Astrocyte (in vitro differentiated cells and primary cell): Measurements from ENCODE around the gene FAM219A.

Experiments
- EZH2 ChIP-seq: IDR thresholded peaks from 2 replicates; pipeline ENCODE4 v1.6.1; 2012; ENCODE audit warnings: mild to moderate bottlenecking, low read length, inconsistent platforms; ENCODE audit not compliant: insufficient read depth
- TF ChIP-seq, protein P1 (sequence below): IDR thresholded peaks from 2 replicates; pipeline ENCODE4 v1.5.1; 2011; ENCODE audit warnings: low read depth, mild to moderate bottlenecking, inconsistent platforms, low read length, moderate library complexity; ENCODE audit not compliant: insufficient read depth

DNA sequence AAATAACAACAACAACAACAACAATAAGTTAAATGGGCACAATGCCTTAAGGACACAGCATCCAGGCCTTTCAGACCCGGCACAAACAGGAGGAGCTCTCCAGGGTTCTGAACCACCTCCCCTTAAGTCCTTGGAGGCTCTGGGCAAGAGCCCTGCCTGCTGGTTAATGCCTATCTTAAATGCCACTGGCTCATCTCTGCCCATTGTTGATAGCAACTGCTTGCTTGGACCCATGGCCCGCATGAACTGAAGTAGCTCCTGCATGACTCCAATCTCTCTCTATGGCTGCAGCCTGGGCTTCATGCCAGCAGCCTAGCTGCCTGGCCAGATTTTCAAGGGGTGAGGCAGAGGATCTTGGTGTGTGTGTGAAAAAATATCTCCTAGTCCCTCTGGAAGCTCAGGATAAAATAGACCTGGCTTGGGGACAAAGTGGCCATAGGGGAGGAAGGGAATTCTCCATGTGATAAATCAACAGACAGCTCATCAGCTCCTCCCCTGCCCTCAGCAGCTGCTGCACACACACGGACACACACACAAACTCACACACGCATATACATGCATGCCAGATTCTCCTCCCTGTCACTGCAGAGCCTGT, 27.4 kb downstream of the FAM219A start:
- TF ChIP-seq, protein P1, sequence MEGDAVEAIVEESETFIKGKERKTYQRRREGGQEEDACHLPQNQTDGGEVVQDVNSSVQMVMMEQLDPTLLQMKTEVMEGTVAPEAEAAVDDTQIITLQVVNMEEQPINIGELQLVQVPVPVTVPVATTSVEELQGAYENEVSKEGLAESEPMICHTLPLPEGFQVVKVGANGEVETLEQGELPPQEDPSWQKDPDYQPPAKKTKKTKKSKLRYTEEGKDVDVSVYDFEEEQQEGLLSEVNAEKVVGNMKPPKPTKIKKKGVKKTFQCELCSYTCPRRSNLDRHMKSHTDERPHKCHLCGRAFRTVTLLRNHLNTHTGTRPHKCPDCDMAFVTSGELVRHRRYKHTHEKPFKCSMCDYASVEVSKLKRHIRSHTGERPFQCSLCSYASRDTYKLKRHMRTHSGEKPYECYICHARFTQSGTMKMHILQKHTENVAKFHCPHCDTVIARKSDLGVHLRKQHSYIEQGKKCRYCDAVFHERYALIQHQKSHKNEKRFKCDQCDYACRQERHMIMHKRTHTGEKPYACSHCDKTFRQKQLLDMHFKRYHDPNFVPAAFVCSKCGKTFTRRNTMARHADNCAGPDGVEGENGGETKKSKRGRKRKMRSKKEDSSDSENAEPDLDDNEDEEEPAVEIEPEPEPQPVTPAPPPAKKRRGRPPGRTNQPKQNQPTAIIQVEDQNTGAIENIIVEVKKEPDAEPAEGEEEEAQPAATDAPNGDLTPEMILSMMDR, result no peak
- no peak for TF ChIP-seq EZH2
